Panc1 (cell line): ENCODE measurements around the gene SLC16A1. TPM values are rescaled to one million over a fixed set of nuclear protein-coding genes. Genes with fewer than 3 reads are reported as not detected.

ENCODE experiments used
- ATAC-seq: fragments of 200-7000 bp; cut with Tn5 transposase; 2 replicates; pipeline ENCODE4 v1.9.1; 2020; ENCODE audit warnings: mild to moderate bottlenecking, moderate library complexity
- BruUV-seq: library from RNA; stranded (reverse); fragments of 400-500 nt; replicated peaks from 2 replicates; lab custom pipeline; 2021; lab: Mats Ljungman, UMichigan
- CTCF ChIA-PET: fragments of 300-600 bp; sonication (Branson Sonifier 250); formaldehyde crosslinking; loops from one replicate; lab custom pipeline; 2022; ENCODE audit warnings: antibody characterized with exemption; lab: Charles Lee
- POLR2A ChIA-PET: fragments of 300-600 bp; sonication (Branson Sonifier 250); formaldehyde crosslinking; loops from one replicate; lab custom pipeline; 2022; ENCODE audit warnings: antibody characterized with exemption; lab: Charles Lee
- DNase-seq: peaks from one replicate; pipeline ENCODE4 v3.0.0-alpha.2; 2010; ENCODE audit warnings: low read depth, low spot score
- H3K27ac ChIP-seq: 2 replicates; pipeline ENCODE4 v1.5.1; 2011; ENCODE audit warnings: mild to moderate bottlenecking, low read length, inconsistent platforms
- H3K27me3 ChIP-seq: fragments of 200-500 bp; sonication (Bioruptor generic); 2 replicates; pipeline ENCODE4 v1.6.0; 2014; ENCODE audit warnings: low read length, inconsistent platforms; ENCODE audit not compliant: control insufficient read depth, insufficient read depth
- H3K36me3 ChIP-seq: fragments of 200-500 bp; sonication (Bioruptor generic); 2 replicates; pipeline ENCODE4 v1.5.1; 2014; ENCODE audit warnings: inconsistent platforms, mild to moderate bottlenecking, low read length, moderate library complexity; ENCODE audit not compliant: control insufficient read depth, insufficient read depth
- H3K4me1 ChIP-seq: 2 replicates; pipeline ENCODE4 v1.5.1; 2011; ENCODE audit warnings: inconsistent platforms, mild to moderate bottlenecking, low read length, moderate library complexity; ENCODE audit not compliant: control insufficient read depth, insufficient read depth
- H3K4me3 ChIP-seq, 2 experiments: 2 replicates each; pipeline ENCODE4 v1.5.1; 2011 to 2012; ENCODE audit warnings: low read depth in 2 of 2, low read length in 2 of 2, mild to moderate bottlenecking in 2 of 2, inconsistent platforms in 1 of 2, moderate library complexity in 1 of 2
- H3K9me3 ChIP-seq: fragments of 200-500 bp; sonication (Bioruptor generic); 2 replicates; pipeline ENCODE4 v1.5.1; 2014; ENCODE audit warnings: low read depth, mild to moderate bottlenecking, inconsistent platforms, low read length, moderate library complexity; ENCODE audit not compliant: control insufficient read depth, insufficient read depth
- POLR2AphosphoS5 ChIP-seq: IDR thresholded peaks from 2 replicates; pipeline ENCODE4 v1.6.1; 2012; ENCODE audit warnings: mild to moderate bottlenecking, low read depth, low read length, moderate library complexity
- SIN3A ChIP-seq: IDR thresholded peaks from 2 replicates; pipeline ENCODE4 v1.6.1; 2012; ENCODE audit warnings: low read depth, mild to moderate bottlenecking, low read length, moderate library complexity, borderline replicate concordance; ENCODE audit not compliant: insufficient read depth
- TCF7L2 ChIP-seq: IDR thresholded peaks from 2 replicates; pipeline ENCODE4 v1.6.1; 2011; ENCODE audit warnings: mild to moderate bottlenecking, low read depth, low read length, inconsistent platforms
- in situ Hi-C: cut with HindIII; loops from 2 replicates; pipeline ENCODE4 v1.10.0; 2016; ENCODE audit warnings: low sequenced_read_pairs, low pct_unique_long_range_greater_than_20kb
- intact Hi-C: fragments of 100-400 bp; cut with micrococcal nuclease; formaldehyde crosslinking; loops from one replicate; pipeline ENCODE4 v1.10.0; 2022; ENCODE audit not compliant: unreplicated experiment
- total RNA-seq: library from RNA; stranded (reverse); gene quantifications from one replicate; pipeline ENCODE4 v1.2.1, GENCODE V29; 2021; ENCODE audit not compliant: unreplicated experiment
- TF ChIP-seq, protein P1 (sequence below), 2 experiments: IDR thresholded peaks; 2 replicates each; pipeline ENCODE4 v1.6.1; 2011 to 2012; ENCODE audit warnings: low read depth in 2 of 2, control low read depth in 1 of 2, low read length in 1 of 2, mild to moderate bottlenecking in 1 of 2, moderate library complexity in 1 of 2; ENCODE audit not compliant: insufficient read depth in 1 of 2
- TF ChIP-seq, protein P2 (sequence below): fragments of 450-650 bp; IDR thresholded peaks from 2 replicates; pipeline ENCODE4 v1.5.1; 2017; ENCODE audit warnings: mild to moderate bottlenecking

The SLC16A1 gene
- total RNA-seq, 1 experiment from 2014 or later = 51.5 TPM

DNA sequence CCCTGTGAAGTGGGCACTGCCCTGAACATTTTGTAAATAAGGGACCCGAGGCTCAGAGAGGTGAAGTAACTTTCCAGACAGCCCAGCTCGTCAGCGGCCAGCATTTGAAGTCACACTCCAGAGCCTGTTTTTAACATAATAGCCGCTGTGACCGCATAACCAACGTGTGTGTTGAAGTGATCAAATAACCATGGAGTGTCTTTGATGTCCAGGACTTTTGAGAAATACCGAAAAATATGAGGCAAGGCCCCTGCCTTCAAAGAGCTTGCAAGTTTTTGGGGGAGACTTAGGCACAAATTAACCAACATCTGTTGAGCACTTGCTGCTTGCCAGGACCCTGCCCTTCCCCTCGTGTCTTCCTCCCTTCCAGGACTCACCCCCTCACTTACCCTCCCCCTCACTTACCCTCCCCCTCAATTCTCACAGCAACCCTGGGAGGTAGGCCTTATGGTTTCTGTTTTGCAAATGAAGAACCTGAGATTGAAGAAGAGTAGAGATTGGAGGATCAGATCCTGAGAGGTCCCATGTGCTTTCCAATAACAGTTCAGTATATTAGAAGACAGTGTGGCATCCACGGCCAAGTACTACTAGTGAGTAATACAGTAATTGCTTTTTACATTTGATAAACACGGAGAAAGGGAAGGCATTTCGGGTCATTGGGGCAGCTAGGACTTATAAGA lies 1.3 kb upstream of the SLC16A1 start:
- ChIA-PET POLR2A (no interaction called here), CTCF (no interaction called here)
- Histone ChIP-seq H3K27me3 (no peaks in the 10 kb centered on the region), H3K27ac (peak overlapping the region; percentile 89), H3K9me3 (no peaks in the 10 kb centered on the region), H3K4me3 (peak overlapping the region; percentile 81 to 87), H3K36me3 (no peaks in the 10 kb centered on the region; the same call in 1 of the 2 replicates), H3K4me1 (peaks cover 5% of the 10 kb centered on the region; the same call in 1 of the 2 replicates)
- DNase-seq (peak; percentile 36), ATAC-seq (peak; percentile 15; the same call in 1 of the 2 replicates)
- no peak for TF ChIP-seq TCF7L2
- BruUV-seq = no TSS peak
- in situ Hi-C loops (no loop called here), intact Hi-C loops (loop anchor here (10.0 kb wide), 1 partner anchor 88 kb away; no protein-coding TSS in a partner anchor)

DNA sequence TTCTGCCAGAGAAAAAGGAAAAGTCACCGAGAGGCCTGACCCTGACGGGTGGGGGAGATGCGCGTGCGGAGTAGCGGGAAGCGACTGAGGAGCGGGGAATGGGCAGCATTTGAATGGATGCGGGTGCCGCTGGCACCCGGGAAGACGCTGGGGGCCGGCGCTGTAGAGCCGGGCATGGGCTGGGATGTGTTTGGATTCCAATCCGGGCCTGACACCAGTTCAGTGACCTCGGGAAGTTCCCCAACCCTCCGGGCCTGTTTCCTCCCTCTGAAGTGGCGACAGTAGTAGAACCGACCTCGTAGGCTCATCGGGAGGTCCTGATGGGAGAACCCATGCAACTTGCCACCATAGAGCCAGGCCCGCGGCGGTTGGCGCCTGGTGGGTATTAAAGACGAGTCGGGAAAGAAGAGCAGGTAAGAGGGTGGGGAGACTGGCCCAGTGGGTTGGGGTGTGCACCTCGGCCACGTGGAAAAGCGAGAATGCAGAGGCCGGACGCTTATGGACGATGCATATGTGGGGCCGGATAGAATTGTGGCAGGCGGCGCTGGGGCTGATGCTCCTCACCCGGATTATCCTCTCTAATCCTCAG lies 642 bp upstream of the SLC16A1 start:
- POLR2A ChIA-PET = interaction anchor here (0.6 to 0.7 kb wide), 3 partner anchors 10 to 240 kb away, joined by 3 to 4 read pairs (median 4); no protein-coding TSS in a partner anchor
- in situ Hi-C loops = no loop called here
- peak overlapping the region; percentile 81 to 87 for H3K4me3 ChIP-seq
- no peak for DNase-seq
- TF ChIP-seq POLR2AphosphoS5 (no peak), TCF7L2 (no peak), SIN3A (no peak)
- TF ChIP-seq, protein P1, sequence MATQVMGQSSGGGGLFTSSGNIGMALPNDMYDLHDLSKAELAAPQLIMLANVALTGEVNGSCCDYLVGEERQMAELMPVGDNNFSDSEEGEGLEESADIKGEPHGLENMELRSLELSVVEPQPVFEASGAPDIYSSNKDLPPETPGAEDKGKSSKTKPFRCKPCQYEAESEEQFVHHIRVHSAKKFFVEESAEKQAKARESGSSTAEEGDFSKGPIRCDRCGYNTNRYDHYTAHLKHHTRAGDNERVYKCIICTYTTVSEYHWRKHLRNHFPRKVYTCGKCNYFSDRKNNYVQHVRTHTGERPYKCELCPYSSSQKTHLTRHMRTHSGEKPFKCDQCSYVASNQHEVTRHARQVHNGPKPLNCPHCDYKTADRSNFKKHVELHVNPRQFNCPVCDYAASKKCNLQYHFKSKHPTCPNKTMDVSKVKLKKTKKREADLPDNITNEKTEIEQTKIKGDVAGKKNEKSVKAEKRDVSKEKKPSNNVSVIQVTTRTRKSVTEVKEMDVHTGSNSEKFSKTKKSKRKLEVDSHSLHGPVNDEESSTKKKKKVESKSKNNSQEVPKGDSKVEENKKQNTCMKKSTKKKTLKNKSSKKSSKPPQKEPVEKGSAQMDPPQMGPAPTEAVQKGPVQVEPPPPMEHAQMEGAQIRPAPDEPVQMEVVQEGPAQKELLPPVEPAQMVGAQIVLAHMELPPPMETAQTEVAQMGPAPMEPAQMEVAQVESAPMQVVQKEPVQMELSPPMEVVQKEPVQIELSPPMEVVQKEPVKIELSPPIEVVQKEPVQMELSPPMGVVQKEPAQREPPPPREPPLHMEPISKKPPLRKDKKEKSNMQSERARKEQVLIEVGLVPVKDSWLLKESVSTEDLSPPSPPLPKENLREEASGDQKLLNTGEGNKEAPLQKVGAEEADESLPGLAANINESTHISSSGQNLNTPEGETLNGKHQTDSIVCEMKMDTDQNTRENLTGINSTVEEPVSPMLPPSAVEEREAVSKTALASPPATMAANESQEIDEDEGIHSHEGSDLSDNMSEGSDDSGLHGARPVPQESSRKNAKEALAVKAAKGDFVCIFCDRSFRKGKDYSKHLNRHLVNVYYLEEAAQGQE (IDR thresholded peaks at IDR 0.05; ENCODE audit: insufficient read depth in 1 of 2, low read depth in 2 of 2, low read length in 1 of 2) = no peak
- TF ChIP-seq, protein P2, sequence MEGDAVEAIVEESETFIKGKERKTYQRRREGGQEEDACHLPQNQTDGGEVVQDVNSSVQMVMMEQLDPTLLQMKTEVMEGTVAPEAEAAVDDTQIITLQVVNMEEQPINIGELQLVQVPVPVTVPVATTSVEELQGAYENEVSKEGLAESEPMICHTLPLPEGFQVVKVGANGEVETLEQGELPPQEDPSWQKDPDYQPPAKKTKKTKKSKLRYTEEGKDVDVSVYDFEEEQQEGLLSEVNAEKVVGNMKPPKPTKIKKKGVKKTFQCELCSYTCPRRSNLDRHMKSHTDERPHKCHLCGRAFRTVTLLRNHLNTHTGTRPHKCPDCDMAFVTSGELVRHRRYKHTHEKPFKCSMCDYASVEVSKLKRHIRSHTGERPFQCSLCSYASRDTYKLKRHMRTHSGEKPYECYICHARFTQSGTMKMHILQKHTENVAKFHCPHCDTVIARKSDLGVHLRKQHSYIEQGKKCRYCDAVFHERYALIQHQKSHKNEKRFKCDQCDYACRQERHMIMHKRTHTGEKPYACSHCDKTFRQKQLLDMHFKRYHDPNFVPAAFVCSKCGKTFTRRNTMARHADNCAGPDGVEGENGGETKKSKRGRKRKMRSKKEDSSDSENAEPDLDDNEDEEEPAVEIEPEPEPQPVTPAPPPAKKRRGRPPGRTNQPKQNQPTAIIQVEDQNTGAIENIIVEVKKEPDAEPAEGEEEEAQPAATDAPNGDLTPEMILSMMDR = no peak
- CTCF ChIA-PET = no interaction called here
- peaks cover 5% of the 10 kb centered on the region; the same call in 1 of the 2 replicates for H3K4me1 ChIP-seq
- intact Hi-C loops = loop anchor here (10.0 kb wide), 1 partner anchor 88 kb away; no protein-coding TSS in a partner anchor
- no peaks in the 10 kb centered on the region; the same call in 1 of the 2 replicates for H3K36me3 ChIP-seq
- ATAC-seq = peak; percentile 33; the same call in 1 of the 2 replicates
- H3K9me3 ChIP-seq = no peaks in the 10 kb centered on the region
- H3K27me3 ChIP-seq = no peaks in the 10 kb centered on the region
- BruUV-seq = TSS peak; percentile 75
- peak overlapping the region; percentile 89 for H3K27ac ChIP-seq
